NCI-H69 (cell line): ENCODE measurements around the gene RAVER1.
"Not testable (repeated sequence)": the region's sequence is repeated elsewhere in the genome, so short reads cannot be mapped to it uniquely, and the experiment has no call there.

Experiments used
- DNase-seq: peaks from one replicate; lab custom pipeline; 2025; lab: John Stamatoyannopoulos, UW

Gene RAVER1

GRCh38 chr19:10291554-10292205, 41.6 kb downstream of the RAVER1 start:
- DNase-seq: no peak

- DNase-seq: peak; percentile 65
Observed at GRCh38 chr19:10290876-10291553, 42.3 kb downstream of the RAVER1 start.

GRCh38 chr19:10290357-10290875, 42.9 kb downstream of the RAVER1 start:
- DNase-seq: peak; percentile 55

- peak; percentile 84 for DNase-seq
Observed at GRCh38 chr19:10289836-10290356, 43.4 kb downstream of the RAVER1 start, which contains the start of gene ICAM5. ICAM5 (plus strand) TSS chr19:10289952; CDS start chr19:10290044, 92 bp downstream.

- peak; percentile 86 for DNase-seq
Observed at GRCh38 chr19:10289167-10289835, 44.0 kb downstream of the RAVER1 start.

GRCh38 chr19:10288662-10289166, 44.6 kb downstream of the RAVER1 start:
- DNase-seq: peak; percentile 79

- no peak for DNase-seq
Observed at GRCh38 chr19:10286803-10287737, 46.3 kb downstream of the RAVER1 start, which contains the start of gene ICAM4. ICAM4 (plus strand) TSS chr19:10286955; CDS start chr19:10287013, 58 bp downstream.

GRCh38 chr19:10285393-10285792, 47.9 kb downstream of the RAVER1 start:
- no peak for DNase-seq

- DNase-seq: no peak
Observed at GRCh38 chr19:10284960-10285278, 48.4 kb downstream of the RAVER1 start.

- DNase-seq: no peak
Observed at GRCh38 chr19:10284065-10284959, 49.0 kb downstream of the RAVER1 start.

GRCh38 chr19:10283301-10284064, 49.8 kb downstream of the RAVER1 start:
- DNase-seq: no peak

GRCh38 chr19:10282043-10282442, 51.3 kb downstream of the RAVER1 start:
- DNase-seq: not testable (repeated sequence)

GRCh38 chr19:10279737-10280442, 53.4 kb downstream of the RAVER1 start:
- DNase-seq: no peak

- DNase-seq: no peak
Observed at GRCh38 chr19:10278935-10279334, 54.4 kb downstream of the RAVER1 start.

- no peak for DNase-seq
Observed at GRCh38 chr19:10277795-10278589, 55.3 kb downstream of the RAVER1 start.

GRCh38 chr19:10274589-10274988, 58.7 kb downstream of the RAVER1 start:
- no peak for DNase-seq

- peak; percentile 38 for DNase-seq
Observed at GRCh38 chr19:10271543-10272086, 61.7 kb downstream of the RAVER1 start.
